SK-MEL-5 (cell line): ENCODE measurements around the gene LILRA2. TPM values are rescaled to one million over a fixed set of nuclear protein-coding genes. Genes with fewer than 3 reads are reported as not detected.
"Not testable (repeated sequence)": the region's sequence is repeated elsewhere in the genome, so short reads cannot be mapped to it uniquely, and the experiment has no call there.

ENCODE experiments used
- DNase-seq: peaks from one replicate; pipeline ENCODE4 v3.0.0-alpha.2; 2016; ENCODE audit warnings: low read depth, low spot score
- in situ Hi-C: cut with HindIII; loops from 2 replicates; pipeline ENCODE4 v1.10.0; 2016; ENCODE audit warnings: low sequenced_read_pairs, high pct_unique_total_duplicates, low pct_unique_long_range_greater_than_20kb
- total RNA-seq: library from RNA; depleted of rRNA; stranded (reverse); fragments of >200 nt; shearing (Covaris generic); gene quantifications from 2 replicates; pipeline ENCODE4 v1.2.3, GENCODE V29; 2014

The LILRA2 gene
- total RNA-seq, 1 experiment from 2014 or later = not detected

DNA sequence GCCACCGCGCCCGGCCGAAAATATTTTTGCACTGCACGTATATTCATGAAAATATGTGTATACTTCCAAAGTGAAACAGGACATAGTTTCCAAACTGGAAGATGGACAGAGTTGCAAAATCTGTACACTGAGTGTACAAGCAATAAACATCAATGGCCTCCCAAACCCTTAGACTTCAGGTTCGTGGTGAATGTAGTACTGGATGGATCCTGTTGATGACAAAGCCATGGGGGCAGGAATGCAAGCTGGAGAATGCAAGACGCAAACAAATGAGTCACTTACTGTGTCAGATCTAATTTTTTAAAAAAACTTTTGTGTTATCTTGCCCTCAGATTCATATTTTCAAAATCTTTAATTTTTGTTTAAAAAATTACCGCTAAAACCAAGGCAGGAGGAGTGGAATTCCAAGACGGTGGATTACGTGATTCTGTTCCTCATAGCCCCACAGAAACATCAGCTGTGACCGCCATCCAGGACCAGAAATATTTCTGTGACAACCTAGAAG, 12.7 kb upstream of the LILRA2 start:
- in situ Hi-C loops = no loop called here
- DNase-seq = no peak

DNA sequence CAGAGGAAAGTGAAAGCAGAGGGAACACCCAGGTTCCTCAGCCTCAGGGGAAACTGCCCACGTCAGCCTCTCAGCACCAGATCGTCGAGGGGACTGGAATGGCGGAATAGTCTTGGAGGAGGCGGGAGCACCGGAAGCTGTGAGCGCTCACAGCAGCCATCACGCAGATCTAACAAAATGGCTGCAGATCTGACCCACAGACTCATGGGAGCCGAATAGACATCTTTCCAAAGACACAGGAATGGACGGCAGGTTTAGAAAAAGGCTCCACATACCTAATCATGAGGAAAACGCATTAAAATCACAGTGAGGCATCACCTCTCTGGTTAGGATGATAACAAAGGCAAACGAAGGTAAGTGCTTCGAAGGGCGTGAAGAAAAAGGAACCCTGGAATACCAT, 11.8 kb upstream of the LILRA2 start:
- DNase-seq = peak; percentile 63
- in situ Hi-C loops = no loop called here

DNA sequence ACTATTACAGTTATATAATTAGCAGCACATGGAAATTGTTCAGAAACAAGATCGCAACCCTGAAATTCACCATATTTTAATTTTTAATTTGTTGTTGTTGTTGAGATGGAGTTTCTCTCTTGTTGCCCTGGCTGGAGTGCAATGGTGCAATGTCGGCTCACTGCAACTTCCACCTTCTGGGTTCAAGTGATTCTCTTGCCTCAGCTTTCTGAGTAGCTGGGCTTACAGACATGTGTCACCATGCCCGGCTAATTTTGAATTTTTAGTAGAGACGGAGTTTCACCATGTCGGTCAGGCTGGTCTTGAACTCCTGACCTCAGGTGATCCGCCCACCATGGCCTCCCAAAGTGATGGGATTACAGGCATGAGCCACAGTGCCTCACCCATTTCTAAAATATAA, 10.4 kb upstream of the LILRA2 start:
- in situ Hi-C loops, DNase-seq: not testable (repeated sequence)

DNA sequence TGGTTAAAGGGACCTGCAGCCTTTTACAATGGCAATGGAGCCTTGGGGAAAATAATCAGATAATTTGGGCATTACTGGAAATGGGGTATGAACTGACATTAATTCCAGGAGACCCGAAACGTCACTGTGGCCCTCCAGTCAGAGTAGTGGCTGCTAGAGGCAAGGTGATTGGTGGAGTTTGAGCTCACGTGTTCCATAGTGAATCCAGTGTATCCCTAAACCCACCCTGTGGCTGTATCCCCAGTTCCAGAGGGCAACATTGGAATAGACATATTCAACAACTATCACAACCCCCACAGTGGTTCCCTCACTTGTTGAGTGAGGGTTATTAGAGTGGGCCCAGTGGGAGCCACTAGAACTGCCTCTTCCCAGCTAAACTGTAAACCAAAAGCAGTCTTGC, 3.3 kb upstream of the LILRA2 start:
- DNase-seq = no peak
- in situ Hi-C loops = no loop called here

DNA sequence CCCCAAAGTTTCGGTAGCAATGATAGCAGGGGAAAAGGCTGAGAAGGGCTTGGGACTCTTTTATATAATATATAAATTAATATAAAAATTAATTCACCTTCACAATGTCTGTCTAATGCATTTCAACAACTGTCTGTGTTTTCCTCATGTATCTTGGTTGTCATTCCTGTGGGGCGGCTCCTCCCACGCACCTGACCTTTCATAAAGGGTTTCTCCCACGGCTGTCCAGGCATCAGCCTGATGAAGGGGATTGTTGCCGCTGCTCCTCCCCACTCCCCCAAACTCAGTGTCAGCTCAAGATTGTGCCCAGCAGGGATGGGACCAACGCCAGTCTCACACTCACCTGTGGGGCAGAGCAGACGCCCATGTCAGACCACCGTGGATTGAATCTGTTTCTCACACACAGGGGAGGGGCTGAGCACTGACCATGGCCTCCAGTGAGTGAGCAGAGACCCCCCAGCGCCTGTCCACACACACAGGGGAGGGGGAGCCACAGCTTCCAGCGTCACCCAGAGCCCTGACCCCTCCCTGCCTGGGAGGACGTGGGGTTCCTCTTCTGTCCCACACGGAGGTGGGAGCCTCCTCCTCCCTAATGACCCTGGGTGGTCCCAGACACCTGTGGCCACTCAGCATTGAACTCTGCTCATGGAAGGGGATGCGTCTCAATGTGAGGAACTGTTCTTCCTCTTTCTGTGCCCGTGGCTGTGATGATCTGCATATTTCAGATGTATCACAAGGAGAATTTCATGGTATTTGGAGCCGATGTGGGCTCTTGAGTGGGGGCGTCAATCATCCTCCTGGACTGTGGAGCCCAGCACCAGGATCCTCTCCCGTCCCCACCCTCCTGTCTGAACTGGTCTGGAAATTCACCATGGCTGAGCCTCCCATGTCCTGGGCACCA, 1.6 kb upstream of the LILRA2 start:
- in situ Hi-C loops, DNase-seq: not testable (repeated sequence)

DNA sequence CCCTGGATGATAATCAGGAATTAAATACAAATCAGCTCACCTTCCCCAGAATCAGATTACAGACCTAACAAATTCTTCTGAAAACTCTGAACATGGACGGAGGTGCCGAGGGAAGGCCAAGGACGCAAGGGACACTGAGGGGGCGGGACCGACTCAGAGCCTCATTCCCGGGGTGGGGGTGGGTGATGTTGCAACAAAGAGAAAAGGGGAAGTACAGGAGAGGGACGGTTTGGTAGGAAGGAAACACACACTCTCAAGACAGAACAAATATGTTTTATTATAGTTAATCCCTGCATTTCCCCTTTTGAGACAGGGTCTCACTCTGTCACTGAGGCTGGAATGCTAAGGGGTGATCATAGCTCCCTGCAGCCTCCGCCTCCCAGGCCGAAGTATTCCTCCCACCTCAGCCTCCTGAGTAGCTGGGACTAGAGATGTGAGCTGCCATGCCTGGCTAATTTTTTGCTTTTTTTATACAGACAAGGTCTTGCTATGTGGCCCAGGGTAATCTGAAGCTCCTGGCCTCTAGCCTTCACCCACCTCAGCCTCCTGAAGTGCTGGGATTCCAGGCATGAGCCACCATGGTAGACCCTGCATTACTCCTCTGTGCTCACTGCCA, 786 bp upstream of the LILRA2 start:
- in situ Hi-C loops = no loop called here
- DNase-seq = no peak

DNA sequence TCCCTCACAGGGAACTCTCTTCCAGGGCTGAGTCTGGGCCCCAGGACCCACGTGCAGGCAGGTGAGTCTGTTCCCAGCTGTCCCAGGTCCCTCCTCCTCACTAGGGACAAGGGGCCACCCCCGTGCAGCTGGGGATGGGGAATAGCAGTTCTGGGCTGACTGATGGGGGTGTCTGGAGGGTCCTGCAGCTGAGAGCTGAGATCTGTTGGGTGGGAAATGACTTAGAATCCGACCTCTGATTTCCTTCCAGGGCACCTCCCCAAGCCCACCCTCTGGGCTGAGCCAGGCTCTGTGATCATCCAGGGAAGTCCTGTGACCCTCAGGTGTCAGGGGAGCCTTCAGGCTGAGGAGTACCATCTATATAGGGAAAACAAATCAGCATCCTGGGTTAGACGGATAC, 461 bp downstream of the LILRA2 start:
- in situ Hi-C loops = no loop called here
- no peak for DNase-seq

DNA sequence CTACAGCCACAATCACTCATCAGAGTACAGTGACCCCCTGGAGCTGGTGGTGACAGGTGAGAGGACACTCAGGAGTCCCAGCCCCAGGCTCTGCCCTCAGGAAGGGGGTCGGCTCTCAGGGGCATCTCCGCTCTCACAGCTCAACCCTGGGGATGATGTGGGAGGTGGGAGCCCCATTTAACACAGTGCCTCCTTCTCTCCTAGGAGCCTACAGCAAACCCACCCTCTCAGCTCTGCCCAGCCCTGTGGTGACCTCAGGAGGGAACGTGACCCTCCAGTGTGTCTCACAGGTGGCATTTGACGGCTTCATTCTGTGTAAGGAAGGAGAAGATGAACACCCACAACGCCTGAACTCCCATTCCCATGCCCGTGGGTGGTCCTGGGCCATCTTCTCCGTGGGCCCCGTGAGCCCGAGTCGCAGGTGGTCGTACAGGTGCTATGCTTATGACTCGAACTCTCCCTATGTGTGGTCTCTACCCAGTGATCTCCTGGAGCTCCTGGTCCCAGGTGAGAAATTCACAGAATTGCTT, 1.0 kb downstream of the LILRA2 start:
- in situ Hi-C loops = no loop called here
- no peak for DNase-seq

DNA sequence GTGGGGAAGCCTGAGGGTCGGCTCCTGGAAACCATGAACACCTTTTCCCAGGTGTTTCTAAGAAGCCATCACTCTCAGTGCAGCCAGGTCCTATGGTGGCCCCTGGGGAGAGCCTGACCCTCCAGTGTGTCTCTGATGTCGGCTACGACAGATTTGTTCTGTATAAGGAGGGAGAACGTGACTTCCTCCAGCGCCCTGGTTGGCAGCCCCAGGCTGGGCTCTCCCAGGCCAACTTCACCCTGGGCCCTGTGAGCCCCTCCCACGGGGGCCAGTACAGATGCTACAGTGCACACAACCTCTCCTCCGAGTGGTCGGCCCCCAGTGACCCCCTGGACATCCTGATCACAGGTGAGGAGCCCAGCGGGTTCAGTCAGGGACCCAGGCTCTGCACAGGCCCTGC, 1.6 kb downstream of the LILRA2 start:
- DNase-seq, in situ Hi-C loops: not testable (repeated sequence)

DNA sequence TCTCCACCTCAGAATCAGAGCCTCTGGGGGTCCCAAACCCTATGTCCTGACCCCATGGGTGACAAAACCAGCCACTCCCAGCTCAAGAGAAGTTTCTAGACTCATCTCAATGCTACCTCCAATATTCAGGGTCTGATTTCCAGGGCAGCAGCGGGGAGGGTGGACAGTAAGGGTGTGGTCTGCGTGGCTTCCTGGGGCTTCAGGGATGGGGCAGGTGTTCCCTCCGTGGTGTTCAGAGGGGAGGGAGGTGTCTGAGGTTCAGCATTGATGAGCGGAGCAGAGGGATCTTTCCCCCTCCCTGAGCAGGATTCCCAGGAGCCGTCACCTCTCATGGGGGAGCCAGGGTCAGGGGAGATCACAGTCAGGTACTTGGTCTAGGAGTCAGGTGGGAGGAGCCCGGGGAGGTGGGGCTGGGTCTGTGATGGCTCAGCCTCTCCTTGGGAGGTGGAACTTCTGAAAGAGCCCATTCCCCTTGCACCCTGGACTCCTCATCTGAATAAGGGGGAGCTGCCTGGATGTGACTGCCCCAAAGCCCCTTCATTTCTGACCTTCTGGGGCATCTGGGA, 2.9 kb downstream of the LILRA2 start:
- in situ Hi-C loops = no loop called here
- DNase-seq = no peak

DNA sequence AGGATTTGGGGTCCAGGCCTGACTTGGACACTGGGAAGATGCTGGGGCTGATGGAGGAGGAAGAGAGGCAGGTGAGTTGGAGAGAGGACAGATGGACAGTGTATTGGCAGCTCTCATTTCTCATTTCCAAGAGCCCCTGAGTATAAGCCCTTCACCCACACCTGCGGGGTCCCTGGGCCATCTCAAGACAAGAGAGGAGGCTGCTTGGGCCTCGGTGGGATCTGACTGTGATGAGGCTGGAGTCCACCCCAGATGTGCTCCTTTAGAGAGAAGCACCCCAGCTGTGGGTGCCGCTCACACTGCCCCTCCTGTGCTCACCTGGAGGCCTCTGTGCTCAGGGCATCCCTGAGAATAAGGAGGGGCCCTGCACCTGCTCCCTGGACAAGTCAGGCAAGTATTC, 3.7 kb downstream of the LILRA2 start:
- in situ Hi-C loops = no loop called here
- no peak for DNase-seq

DNA sequence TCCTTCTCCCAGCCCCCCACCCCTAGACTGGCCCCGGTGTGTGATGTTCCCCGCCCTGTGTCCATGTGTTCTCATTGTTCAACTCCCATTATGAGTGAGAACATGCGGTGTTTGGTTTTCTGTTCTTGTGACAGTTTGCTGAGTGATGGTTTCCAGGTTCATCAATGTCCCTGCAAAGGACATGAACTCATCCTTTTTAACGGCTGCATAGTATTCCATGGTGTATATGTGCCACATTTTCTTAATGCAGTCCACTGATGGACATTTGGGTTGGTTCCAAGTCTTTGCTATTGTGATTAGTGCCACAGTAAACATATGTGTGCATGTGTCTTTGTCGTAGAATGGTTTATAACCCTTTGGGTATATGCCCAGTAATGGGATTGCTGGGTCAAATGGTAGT, 4.7 kb downstream of the LILRA2 start:
- DNase-seq, in situ Hi-C loops: not testable (repeated sequence)

DNA sequence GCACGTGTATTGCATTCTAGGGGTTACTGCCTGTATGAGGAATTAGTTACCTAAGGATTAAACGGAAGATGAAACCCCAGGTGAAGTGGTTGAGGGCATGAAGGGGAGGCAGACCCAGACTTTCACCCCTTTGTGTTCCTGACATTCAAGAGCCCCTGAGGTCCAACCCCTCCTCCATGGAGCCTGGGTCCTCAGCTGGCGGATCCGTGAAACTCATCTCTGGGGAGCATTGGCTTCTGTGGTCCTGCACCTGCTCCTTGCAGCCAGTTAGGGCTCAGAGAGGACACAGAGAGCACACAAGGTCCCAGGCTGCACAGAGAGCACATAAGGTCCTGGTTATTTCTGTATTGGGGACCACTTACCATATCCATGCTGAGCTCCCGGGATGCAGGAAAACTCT, 12.8 kb downstream of the LILRA2 start:
- in situ Hi-C loops = no loop called here
- no peak for DNase-seq

DNA sequence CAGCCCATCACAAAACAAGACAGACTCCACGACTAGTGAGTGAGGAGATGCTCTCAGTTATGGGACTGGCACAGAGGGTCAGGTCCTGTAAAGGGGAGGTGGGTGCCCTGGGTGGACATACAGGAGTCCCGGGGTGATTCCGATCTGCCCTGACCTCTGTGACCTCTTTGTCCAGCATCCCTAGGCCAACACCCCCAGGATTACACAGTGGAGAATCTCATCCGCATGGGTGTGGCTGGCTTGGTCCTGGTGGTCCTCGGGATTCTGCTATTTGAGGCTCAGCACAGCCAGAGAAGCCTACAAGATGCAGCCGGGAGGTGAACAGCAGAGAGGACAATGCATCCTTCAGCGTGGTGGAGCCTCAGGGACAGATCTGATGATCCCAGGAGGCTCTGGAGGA, 13.4 kb downstream of the LILRA2 start:
- DNase-seq = no peak
- in situ Hi-C loops = no loop called here

DNA sequence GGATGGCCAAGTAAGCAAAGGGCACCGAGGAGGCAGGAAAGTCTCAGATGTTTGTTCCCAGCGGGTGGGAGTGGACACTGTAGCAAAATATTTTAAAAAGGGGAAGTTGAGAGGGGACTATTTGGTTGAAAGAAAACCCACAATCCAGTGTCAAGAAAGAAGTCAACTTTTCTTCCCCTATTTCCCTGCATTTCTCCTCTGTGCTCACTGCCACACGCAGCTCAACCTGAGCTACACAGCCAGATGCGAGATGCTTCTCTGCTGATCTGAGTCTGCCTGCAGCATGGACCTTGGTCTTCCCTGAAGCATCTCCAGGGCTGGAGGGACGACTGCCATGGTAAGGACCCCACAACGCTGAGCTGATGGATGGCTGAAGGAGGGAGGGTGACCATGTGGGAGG, 19.9 kb downstream of the LILRA2 start, which contains the start of gene LILRA1:
LILRA1 (plus strand) TSS at position 188 of the 400 bp plus-strand sequence. CDS start 613 bp downstream, outside the sequence.
- in situ Hi-C loops, DNase-seq: not testable (repeated sequence)

DNA sequence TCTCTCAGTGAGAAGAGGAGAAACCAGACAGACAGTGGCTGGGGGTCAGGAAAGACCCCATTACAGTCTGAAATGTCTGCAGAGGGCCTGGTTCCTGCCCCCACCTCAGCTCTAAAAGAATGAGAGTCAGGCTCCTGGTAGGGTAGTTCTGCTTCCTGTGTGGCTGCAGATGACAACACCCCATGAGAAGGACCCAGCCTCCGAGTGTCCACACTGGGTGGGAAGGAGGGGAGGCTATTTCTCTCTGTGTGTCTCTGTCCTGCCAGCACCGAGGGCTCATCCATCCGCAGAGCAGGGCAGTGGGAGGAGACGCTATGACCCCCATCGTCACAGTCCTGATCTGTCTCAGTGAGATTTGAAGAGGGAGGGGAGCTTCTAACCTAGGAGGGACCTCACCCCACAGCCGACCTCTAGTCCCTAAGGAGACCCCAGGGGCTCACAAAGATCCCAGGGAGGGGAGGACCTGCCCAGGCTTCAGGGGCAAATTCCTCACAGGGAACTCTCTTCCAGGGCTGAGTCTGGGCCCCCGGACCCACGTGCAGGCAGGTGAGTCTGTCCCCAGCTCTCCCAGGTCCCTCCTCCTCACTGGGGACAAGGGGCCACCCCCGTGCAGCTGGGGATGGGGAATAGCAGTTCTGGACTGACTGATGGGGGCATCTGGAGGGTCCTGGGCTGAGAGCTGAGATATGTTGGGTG, 20.5 kb downstream of the LILRA2 start:
- in situ Hi-C loops, DNase-seq: not testable (repeated sequence)

DNA sequence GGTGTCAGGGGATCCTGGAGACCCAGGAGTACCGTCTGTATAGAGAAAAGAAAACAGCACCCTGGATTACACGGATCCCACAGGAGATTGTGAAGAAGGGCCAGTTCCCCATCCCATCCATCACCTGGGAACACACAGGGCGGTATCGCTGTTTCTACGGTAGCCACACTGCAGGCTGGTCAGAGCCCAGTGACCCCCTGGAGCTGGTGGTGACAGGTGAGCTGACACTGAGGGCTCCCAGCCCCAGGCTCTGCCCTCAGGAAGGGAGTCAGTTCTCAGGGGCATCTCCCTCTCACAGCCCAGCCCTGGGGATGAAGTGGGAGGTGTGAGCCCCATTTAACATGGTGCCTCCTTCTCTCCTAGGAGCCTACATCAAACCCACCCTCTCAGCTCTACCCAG, 21.1 kb downstream of the LILRA2 start:
- no peak for DNase-seq
- in situ Hi-C loops = no loop called here
